ENCODE data around the gene TGM1. TPM values are rescaled to one million over a fixed set of nuclear protein-coding genes. Genes with fewer than 3 reads are reported as not detected.

Gene TGM1
- total and polyA plus RNA-seq, 2 experiments from 2014 or later: 0.33 to 1.5 TPM

DNA sequence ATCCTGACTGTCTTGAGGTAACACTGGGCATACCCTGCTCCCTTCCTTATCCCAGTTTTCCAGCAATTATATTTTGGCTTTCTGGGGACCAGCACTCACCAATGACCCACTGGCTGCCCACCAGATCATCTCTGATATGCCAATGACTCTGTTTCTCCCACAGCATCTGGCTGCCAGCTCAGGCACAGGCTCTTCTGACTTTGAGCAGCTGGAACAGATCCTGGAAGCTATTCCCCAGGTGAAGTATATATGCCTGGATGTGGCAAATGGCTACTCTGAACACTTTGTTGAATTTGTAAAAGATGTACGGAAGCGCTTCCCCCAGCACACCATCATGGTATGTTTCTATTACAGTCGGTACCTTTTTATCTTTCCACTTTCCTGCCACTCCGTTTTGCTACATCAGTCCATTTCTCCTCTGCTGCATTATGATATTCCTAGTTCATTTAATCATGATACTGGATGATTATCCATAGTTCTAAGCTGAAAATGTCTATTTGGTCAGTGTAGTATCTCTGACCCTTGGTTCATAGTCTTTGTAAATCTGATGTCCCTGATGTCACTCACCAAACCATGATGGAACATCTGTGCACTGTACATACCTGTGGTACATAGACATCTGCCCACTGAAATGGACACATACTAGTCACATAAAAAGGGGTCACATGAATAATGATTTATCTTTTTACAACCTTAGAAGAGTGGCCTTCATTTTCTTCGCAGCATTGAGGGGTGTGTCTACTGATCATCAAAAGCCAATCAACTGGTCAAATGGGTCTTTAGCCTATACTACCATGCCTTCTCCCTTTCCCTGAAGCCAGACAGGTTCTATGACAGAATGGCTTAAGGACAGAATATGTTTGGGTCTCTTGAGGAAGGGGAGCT lies 26.9 kb downstream of the TGM1 start:
- no peak overlapping the region for H3K27ac ChIP-seq
- no peaks in the 10 kb centered on the region for H3K36me3 ChIP-seq (replicated peaks; ENCODE audit: insufficient read depth, low read depth)
- H3K9me3 ChIP-seq (ENCODE audit: low read depth): no peaks in the 10 kb centered on the region
- no peak overlapping the region for H3K4me3 ChIP-seq
- WGBS (ENCODE audit: low lambda C conversion rate, missing lambda C conversion rate): 98% methylated on average over 5 of the region's 5 CpGs
- peaks cover 17% of the 10 kb centered on the region for H3K4me1 ChIP-seq (ENCODE audit: insufficient read depth)
- H3K79me2 ChIP-seq: peaks cover 59% of the 10 kb centered on the region
- no peaks in the 10 kb centered on the region for H3K27me3 ChIP-seq
- no peak overlapping the region for H3K4me2 ChIP-seq
- H3K9me2 ChIP-seq (replicated peaks; ENCODE audit: insufficient read depth): no peaks in the 10 kb centered on the region
- H4K20me1 ChIP-seq (ENCODE audit: insufficient read depth, poor library complexity, severe bottlenecking): peaks cover 4% of the 10 kb centered on the region
- DNase-seq (ENCODE audit: low spot score): no peak
- TF ChIP-seq, protein P1, sequence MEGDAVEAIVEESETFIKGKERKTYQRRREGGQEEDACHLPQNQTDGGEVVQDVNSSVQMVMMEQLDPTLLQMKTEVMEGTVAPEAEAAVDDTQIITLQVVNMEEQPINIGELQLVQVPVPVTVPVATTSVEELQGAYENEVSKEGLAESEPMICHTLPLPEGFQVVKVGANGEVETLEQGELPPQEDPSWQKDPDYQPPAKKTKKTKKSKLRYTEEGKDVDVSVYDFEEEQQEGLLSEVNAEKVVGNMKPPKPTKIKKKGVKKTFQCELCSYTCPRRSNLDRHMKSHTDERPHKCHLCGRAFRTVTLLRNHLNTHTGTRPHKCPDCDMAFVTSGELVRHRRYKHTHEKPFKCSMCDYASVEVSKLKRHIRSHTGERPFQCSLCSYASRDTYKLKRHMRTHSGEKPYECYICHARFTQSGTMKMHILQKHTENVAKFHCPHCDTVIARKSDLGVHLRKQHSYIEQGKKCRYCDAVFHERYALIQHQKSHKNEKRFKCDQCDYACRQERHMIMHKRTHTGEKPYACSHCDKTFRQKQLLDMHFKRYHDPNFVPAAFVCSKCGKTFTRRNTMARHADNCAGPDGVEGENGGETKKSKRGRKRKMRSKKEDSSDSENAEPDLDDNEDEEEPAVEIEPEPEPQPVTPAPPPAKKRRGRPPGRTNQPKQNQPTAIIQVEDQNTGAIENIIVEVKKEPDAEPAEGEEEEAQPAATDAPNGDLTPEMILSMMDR (IDR thresholded peaks at IDR 0.05; ENCODE audit: poor library complexity): no peak
- TF ChIP-seq EZH2 (IDR thresholded peaks at IDR 0.05; ENCODE audit: borderline replicate concordance) (no peak), EZH2phosphoT487 (IDR thresholded peaks at IDR 0.05; ENCODE audit: low read depth, severe bottlenecking, unreplicated experiment) (no peak)
- H2AFZ ChIP-seq: no peak overlapping the region

DNA sequence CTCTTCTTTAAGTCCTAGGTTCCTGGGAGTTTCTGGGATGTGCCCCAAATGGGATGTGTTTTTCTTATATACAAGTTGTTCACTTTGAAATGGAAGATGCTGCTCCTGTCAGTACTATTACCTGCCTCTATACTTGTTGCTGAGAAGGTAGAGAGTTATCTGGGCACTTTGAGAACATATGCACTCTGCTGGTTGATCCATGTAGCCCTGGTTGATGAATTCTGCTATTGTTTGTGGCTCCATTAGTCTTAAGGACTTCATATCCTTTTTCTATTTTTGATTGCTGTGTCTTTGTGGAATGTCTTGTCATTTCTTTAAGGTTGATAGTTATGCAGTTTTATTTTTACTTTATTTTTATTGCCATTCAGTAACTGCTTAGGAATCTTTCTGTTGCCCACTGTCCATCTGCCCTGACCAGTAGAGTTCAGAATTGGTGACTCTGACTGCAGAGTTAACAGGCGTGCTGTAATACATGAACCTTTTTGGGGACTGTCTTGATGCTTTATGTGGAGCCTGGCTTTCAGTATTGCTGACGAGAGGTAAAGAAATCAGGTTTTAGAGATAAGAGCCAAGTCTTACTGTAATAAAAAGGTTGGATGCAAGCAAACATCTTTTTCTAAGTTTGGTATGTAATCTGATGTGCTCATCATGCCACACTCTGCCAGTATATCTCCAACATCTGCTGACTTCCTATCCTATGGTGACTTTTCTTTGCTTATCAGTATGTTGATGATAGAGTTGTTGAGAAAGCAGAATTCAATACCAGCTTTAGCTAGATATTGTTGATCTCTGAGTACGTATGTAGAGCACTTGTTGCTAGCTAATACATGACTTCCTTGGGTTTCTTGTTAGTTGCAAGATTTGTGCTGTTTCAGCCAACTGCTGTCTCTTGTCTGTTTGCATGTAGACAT lies 28.6 kb downstream of the TGM1 start:
- no peak overlapping the region for H2AFZ ChIP-seq
- TF ChIP-seq EZH2phosphoT487 (IDR thresholded peaks at IDR 0.05; ENCODE audit: low read depth, severe bottlenecking, unreplicated experiment): no peak
- no peak for TF ChIP-seq EZH2 (IDR thresholded peaks at IDR 0.05; ENCODE audit: borderline replicate concordance)
- TF ChIP-seq, protein P1 (IDR thresholded peaks at IDR 0.05; ENCODE audit: poor library complexity): no peak
- H3K4me2 ChIP-seq: peak overlapping the region; percentile 87
- 88% methylated on average over 3 of the region's 3 CpGs for WGBS (ENCODE audit: low lambda C conversion rate, missing lambda C conversion rate)
- peaks cover 4% of the 10 kb centered on the region for H4K20me1 ChIP-seq (ENCODE audit: insufficient read depth, poor library complexity, severe bottlenecking)
- no peaks in the 10 kb centered on the region for H3K36me3 ChIP-seq (replicated peaks; ENCODE audit: insufficient read depth, low read depth)
- peaks cover 56% of the 10 kb centered on the region for H3K79me2 ChIP-seq
- no peak overlapping the region for H3K27ac ChIP-seq
- H3K4me1 ChIP-seq (ENCODE audit: insufficient read depth): peaks cover 20% of the 10 kb centered on the region
- no peak overlapping the region for H3K4me3 ChIP-seq
- no peaks in the 10 kb centered on the region for H3K9me3 ChIP-seq (ENCODE audit: low read depth)
- H3K27me3 ChIP-seq: no peaks in the 10 kb centered on the region
- DNase-seq (ENCODE audit: low spot score): no peak
- no peaks in the 10 kb centered on the region for H3K9me2 ChIP-seq (replicated peaks; ENCODE audit: insufficient read depth)

DNA sequence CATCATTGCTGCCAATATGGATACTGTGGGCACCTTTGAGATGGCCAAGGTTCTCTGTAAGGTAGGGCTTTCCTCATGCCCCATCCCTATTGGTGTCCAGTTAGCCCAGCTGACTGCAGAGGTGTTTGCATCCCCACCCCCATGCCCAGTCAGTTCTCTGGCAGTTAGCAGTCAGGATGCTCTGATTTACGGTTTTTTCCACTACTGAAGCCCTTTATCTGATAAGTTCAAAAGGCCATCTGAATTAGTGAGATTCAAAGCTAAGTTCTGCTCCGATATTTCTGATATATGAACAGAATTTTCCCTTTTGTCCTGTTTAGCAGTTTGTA lies 29.5 kb downstream of the TGM1 start:
- no peaks in the 10 kb centered on the region for H4K20me1 ChIP-seq (ENCODE audit: insufficient read depth, poor library complexity, severe bottlenecking)
- no peak for DNase-seq (ENCODE audit: low spot score)
- H3K4me3 ChIP-seq: peak overlapping the region; percentile 96
- peak overlapping the region; percentile 87 for H3K4me2 ChIP-seq
- WGBS (ENCODE audit: low lambda C conversion rate, missing lambda C conversion rate): 47% methylated on average over 2 of the region's 2 CpGs
- H2AFZ ChIP-seq: no peak overlapping the region
- peak overlapping the region; percentile 96 for H3K27ac ChIP-seq
- peaks cover 62% of the 10 kb centered on the region for H3K79me2 ChIP-seq
- peaks cover 20% of the 10 kb centered on the region for H3K4me1 ChIP-seq (ENCODE audit: insufficient read depth)
- no peaks in the 10 kb centered on the region for H3K9me2 ChIP-seq (replicated peaks; ENCODE audit: insufficient read depth)
- H3K9me3 ChIP-seq (ENCODE audit: low read depth): no peaks in the 10 kb centered on the region
- H3K36me3 ChIP-seq (replicated peaks; ENCODE audit: insufficient read depth, low read depth): no peaks in the 10 kb centered on the region
- TF ChIP-seq, protein P1 (IDR thresholded peaks at IDR 0.05; ENCODE audit: poor library complexity): no peak
- no peak for TF ChIP-seq EZH2phosphoT487 (IDR thresholded peaks at IDR 0.05; ENCODE audit: low read depth, severe bottlenecking, unreplicated experiment)
- no peak for TF ChIP-seq EZH2 (IDR thresholded peaks at IDR 0.05; ENCODE audit: borderline replicate concordance)
- no peaks in the 10 kb centered on the region for H3K27me3 ChIP-seq

Measured in hepatocyte (in vitro differentiated cells).